ENCODE results near the gene TSPAN18.

TSPAN18 gene

GRCh38 chr11:44957776-44958564 lies 231.2 kb downstream of the TSPAN18 start:
- DNase-seq, result no peak
- no peak overlapping the region for H3K27ac ChIP-seq (ENCODE audit: insufficient read depth, low read length, poor library complexity, severe bottlenecking)
- H3K4me1 ChIP-seq (ENCODE audit: control insufficient read depth, insufficient read depth, low read length, poor library complexity, severe bottlenecking), result no peaks in the 10 kb centered on the region
- no peaks in the 10 kb centered on the region for H3K27me3 ChIP-seq (replicated peaks; ENCODE audit: control insufficient read depth, insufficient read depth, low read length, poor library complexity, severe bottlenecking)
- no peaks in the 10 kb centered on the region for H3K9me3 ChIP-seq (ENCODE audit: control insufficient read depth, low read length)
- no peak overlapping the region for H3K4me3 ChIP-seq (ENCODE audit: insufficient read depth, low read depth, low read length, poor library complexity, severe bottlenecking)
- no peaks in the 10 kb centered on the region for H3K36me3 ChIP-seq (ENCODE audit: control insufficient read depth, insufficient read depth, low read length)

GRCh38 chr11:44959064-44959463 lies 232.3 kb downstream of the TSPAN18 start:
- DNase-seq, result no peak
- Histone ChIP-seq H3K4me1 (ENCODE audit: control insufficient read depth, insufficient read depth, low read length, poor library complexity, severe bottlenecking) (no peaks in the 10 kb centered on the region), H3K36me3 (ENCODE audit: control insufficient read depth, insufficient read depth, low read length) (no peaks in the 10 kb centered on the region), H3K9me3 (ENCODE audit: control insufficient read depth, low read length) (no peaks in the 10 kb centered on the region), H3K27ac (ENCODE audit: insufficient read depth, low read length, poor library complexity, severe bottlenecking) (no peak overlapping the region), H3K4me3 (ENCODE audit: insufficient read depth, low read depth, low read length, poor library complexity, severe bottlenecking) (no peak overlapping the region), H3K27me3 (replicated peaks; ENCODE audit: control insufficient read depth, insufficient read depth, low read length, poor library complexity, severe bottlenecking) (no peaks in the 10 kb centered on the region)

GRCh38 chr11:44960200-44960845 lies 233.6 kb downstream of the TSPAN18 start:
- no peaks in the 10 kb centered on the region for H3K36me3 ChIP-seq (ENCODE audit: control insufficient read depth, insufficient read depth, low read length)
- H3K4me1 ChIP-seq (ENCODE audit: control insufficient read depth, insufficient read depth, low read length, poor library complexity, severe bottlenecking), result no peaks in the 10 kb centered on the region
- no peak overlapping the region for H3K4me3 ChIP-seq (ENCODE audit: insufficient read depth, low read depth, low read length, poor library complexity, severe bottlenecking)
- no peaks in the 10 kb centered on the region for H3K27me3 ChIP-seq (replicated peaks; ENCODE audit: control insufficient read depth, insufficient read depth, low read length, poor library complexity, severe bottlenecking)
- no peak overlapping the region for H3K27ac ChIP-seq (ENCODE audit: insufficient read depth, low read length, poor library complexity, severe bottlenecking)
- no peaks in the 10 kb centered on the region for H3K9me3 ChIP-seq (ENCODE audit: control insufficient read depth, low read length)
- no peak for DNase-seq

- Histone ChIP-seq H3K36me3 (ENCODE audit: control insufficient read depth, insufficient read depth, low read length) (no peaks in the 10 kb centered on the region), H3K4me3 (ENCODE audit: insufficient read depth, low read depth, low read length, poor library complexity, severe bottlenecking) (no peak overlapping the region), H3K27me3 (replicated peaks; ENCODE audit: control insufficient read depth, insufficient read depth, low read length, poor library complexity, severe bottlenecking) (no peaks in the 10 kb centered on the region), H3K9me3 (ENCODE audit: control insufficient read depth, low read length) (no peaks in the 10 kb centered on the region), H3K4me1 (ENCODE audit: control insufficient read depth, insufficient read depth, low read length, poor library complexity, severe bottlenecking) (no peaks in the 10 kb centered on the region), H3K27ac (ENCODE audit: insufficient read depth, low read length, poor library complexity, severe bottlenecking) (no peak overlapping the region)
- no peak for DNase-seq
Measured at GRCh38 chr11:44962464-44962863, 235.7 kb downstream of the TSPAN18 start.

GRCh38 chr11:44963136-44963535 lies 236.4 kb downstream of the TSPAN18 start:
- Histone ChIP-seq H3K27me3 (replicated peaks; ENCODE audit: control insufficient read depth, insufficient read depth, low read length, poor library complexity, severe bottlenecking) (no peaks in the 10 kb centered on the region), H3K9me3 (ENCODE audit: control insufficient read depth, low read length) (no peaks in the 10 kb centered on the region), H3K36me3 (ENCODE audit: control insufficient read depth, insufficient read depth, low read length) (no peaks in the 10 kb centered on the region), H3K27ac (ENCODE audit: insufficient read depth, low read length, poor library complexity, severe bottlenecking) (no peak overlapping the region), H3K4me1 (ENCODE audit: control insufficient read depth, insufficient read depth, low read length, poor library complexity, severe bottlenecking) (no peaks in the 10 kb centered on the region), H3K4me3 (ENCODE audit: insufficient read depth, low read depth, low read length, poor library complexity, severe bottlenecking) (no peak overlapping the region)
- no peak for DNase-seq

GRCh38 chr11:44963948-44964347 lies 237.2 kb downstream of the TSPAN18 start:
- no peaks in the 10 kb centered on the region for H3K27me3 ChIP-seq (replicated peaks; ENCODE audit: control insufficient read depth, insufficient read depth, low read length, poor library complexity, severe bottlenecking)
- no peak overlapping the region for H3K27ac ChIP-seq (ENCODE audit: insufficient read depth, low read length, poor library complexity, severe bottlenecking)
- DNase-seq, result no peak
- no peak overlapping the region for H3K4me3 ChIP-seq (ENCODE audit: insufficient read depth, low read depth, low read length, poor library complexity, severe bottlenecking)
- no peaks in the 10 kb centered on the region for H3K36me3 ChIP-seq (ENCODE audit: control insufficient read depth, insufficient read depth, low read length)
- no peaks in the 10 kb centered on the region for H3K4me1 ChIP-seq (ENCODE audit: control insufficient read depth, insufficient read depth, low read length, poor library complexity, severe bottlenecking)
- no peaks in the 10 kb centered on the region for H3K9me3 ChIP-seq (ENCODE audit: control insufficient read depth, low read length)

- no peaks in the 10 kb centered on the region for H3K27me3 ChIP-seq (replicated peaks; ENCODE audit: control insufficient read depth, insufficient read depth, low read length, poor library complexity, severe bottlenecking)
Measured at GRCh38 chr11:44964526-44965209, 237.9 kb downstream of the TSPAN18 start.

GRCh38 chr11:44966694-44967093 lies 239.9 kb downstream of the TSPAN18 start:
- Histone ChIP-seq H3K4me1 (ENCODE audit: control insufficient read depth, insufficient read depth, low read length, poor library complexity, severe bottlenecking) (no peaks in the 10 kb centered on the region), H3K4me3 (ENCODE audit: insufficient read depth, low read depth, low read length, poor library complexity, severe bottlenecking) (no peak overlapping the region), H3K36me3 (ENCODE audit: control insufficient read depth, insufficient read depth, low read length) (no peaks in the 10 kb centered on the region), H3K27me3 (replicated peaks; ENCODE audit: control insufficient read depth, insufficient read depth, low read length, poor library complexity, severe bottlenecking) (no peaks in the 10 kb centered on the region), H3K9me3 (ENCODE audit: control insufficient read depth, low read length) (no peaks in the 10 kb centered on the region), H3K27ac (ENCODE audit: insufficient read depth, low read length, poor library complexity, severe bottlenecking) (no peak overlapping the region)
- no peak for DNase-seq

More at GRCh38 chr11:44964526-44965209, 237.9 kb downstream of the TSPAN18 start:
- Histone ChIP-seq H3K9me3 (ENCODE audit: control insufficient read depth, low read length) (no peaks in the 10 kb centered on the region), H3K4me1 (ENCODE audit: control insufficient read depth, insufficient read depth, low read length, poor library complexity, severe bottlenecking) (no peaks in the 10 kb centered on the region), H3K36me3 (ENCODE audit: control insufficient read depth, insufficient read depth, low read length) (no peaks in the 10 kb centered on the region), H3K27ac (ENCODE audit: insufficient read depth, low read length, poor library complexity, severe bottlenecking) (no peak overlapping the region), H3K4me3 (ENCODE audit: insufficient read depth, low read depth, low read length, poor library complexity, severe bottlenecking) (no peak overlapping the region)
- DNase-seq, result no peak

- no peak for DNase-seq
- no peak overlapping the region for H3K4me3 ChIP-seq (ENCODE audit: insufficient read depth, low read depth, low read length, poor library complexity, severe bottlenecking)
- no peaks in the 10 kb centered on the region for H3K27me3 ChIP-seq (replicated peaks; ENCODE audit: control insufficient read depth, insufficient read depth, low read length, poor library complexity, severe bottlenecking)
- no peaks in the 10 kb centered on the region for H3K36me3 ChIP-seq (ENCODE audit: control insufficient read depth, insufficient read depth, low read length)
- H3K4me1 ChIP-seq (ENCODE audit: control insufficient read depth, insufficient read depth, low read length, poor library complexity, severe bottlenecking), result no peaks in the 10 kb centered on the region
- no peak overlapping the region for H3K27ac ChIP-seq (ENCODE audit: insufficient read depth, low read length, poor library complexity, severe bottlenecking)
- H3K9me3 ChIP-seq (ENCODE audit: control insufficient read depth, low read length), result no peaks in the 10 kb centered on the region
Measured at GRCh38 chr11:44967930-44968496, 241.3 kb downstream of the TSPAN18 start.

GRCh38 chr11:44968510-44968909 lies 241.7 kb downstream of the TSPAN18 start:
- no peaks in the 10 kb centered on the region for H3K4me1 ChIP-seq (ENCODE audit: control insufficient read depth, insufficient read depth, low read length, poor library complexity, severe bottlenecking)
- DNase-seq, result no peak

More at GRCh38 chr11:44968510-44968909, 241.7 kb downstream of the TSPAN18 start:
- Histone ChIP-seq H3K9me3 (ENCODE audit: control insufficient read depth, low read length) (no peaks in the 10 kb centered on the region), H3K27ac (ENCODE audit: insufficient read depth, low read length, poor library complexity, severe bottlenecking) (no peak overlapping the region), H3K4me3 (ENCODE audit: insufficient read depth, low read depth, low read length, poor library complexity, severe bottlenecking) (no peak overlapping the region), H3K36me3 (ENCODE audit: control insufficient read depth, insufficient read depth, low read length) (no peaks in the 10 kb centered on the region), H3K27me3 (replicated peaks; ENCODE audit: control insufficient read depth, insufficient read depth, low read length, poor library complexity, severe bottlenecking) (no peaks in the 10 kb centered on the region)

Data from effector memory CD4-positive, alpha-beta T cell (primary cell).